Inferior parietal cortex (tissue), 1 donor: Measurements from ENCODE around the gene NPNT.
"Not testable (repeated sequence)": the region's sequence is repeated elsewhere in the genome, so short reads cannot be mapped to it uniquely, and the experiment has no call there.

ENCODE experiments used
- DNase-seq: peaks from one replicate; pipeline ENCODE4 v3.0.0-alpha.2; 2016; ENCODE audit errors: extremely low spot score

Gene NPNT

GRCh38 chr4:105894660-105895582, at the start of gene NPNT:
Gene NPNT (plus strand): TSS chr4:105895471. CDS start chr4:105895653, 182 bp downstream.
- no peak for DNase-seq

GRCh38 chr4:105845559-105845958, 49.7 kb upstream of the NPNT start:
- no peak for DNase-seq

DNA sequence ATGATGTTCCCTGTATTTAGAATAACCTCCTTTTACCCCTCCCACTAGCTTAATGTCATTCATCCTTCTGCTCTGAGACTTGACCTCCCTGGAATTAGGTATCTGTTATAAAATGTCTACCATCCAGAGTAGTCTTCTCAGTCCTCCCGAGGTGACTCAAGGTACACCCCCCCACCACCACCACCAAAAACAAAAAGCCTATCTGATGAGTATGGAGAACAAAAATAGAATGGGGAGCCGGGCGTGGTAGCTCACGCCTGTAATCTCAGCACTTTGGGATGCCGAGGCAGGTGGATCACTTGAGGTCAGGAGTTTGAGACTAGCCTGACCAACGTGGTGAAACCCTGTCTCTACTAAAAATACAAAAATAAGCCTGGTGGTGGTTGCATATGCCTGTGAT, 46.9 kb upstream of the NPNT start:
- DNase-seq: not testable (repeated sequence)

DNA sequence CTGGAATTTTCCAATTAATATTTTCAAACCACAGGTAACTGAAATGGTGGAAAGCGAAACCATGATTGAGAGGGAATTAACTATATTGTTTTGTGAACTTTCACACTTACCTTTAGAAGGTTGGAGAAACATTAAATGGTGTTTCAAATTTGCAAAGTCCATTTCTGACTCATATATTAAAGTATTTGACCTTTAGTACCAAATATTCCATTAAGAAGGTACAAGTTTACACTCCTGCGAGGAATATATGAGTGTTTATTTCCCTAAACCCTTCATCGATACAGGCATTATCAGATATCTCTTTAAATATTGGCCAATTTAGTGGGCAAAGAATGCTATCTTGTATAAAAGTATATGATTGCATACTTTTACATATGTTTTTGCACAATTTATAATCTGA, 44.1 kb upstream of the NPNT start:
- no peak for DNase-seq

GRCh38 chr4:105852230-105852629, 43.0 kb upstream of the NPNT start:
- DNase-seq: not testable (repeated sequence)

DNA sequence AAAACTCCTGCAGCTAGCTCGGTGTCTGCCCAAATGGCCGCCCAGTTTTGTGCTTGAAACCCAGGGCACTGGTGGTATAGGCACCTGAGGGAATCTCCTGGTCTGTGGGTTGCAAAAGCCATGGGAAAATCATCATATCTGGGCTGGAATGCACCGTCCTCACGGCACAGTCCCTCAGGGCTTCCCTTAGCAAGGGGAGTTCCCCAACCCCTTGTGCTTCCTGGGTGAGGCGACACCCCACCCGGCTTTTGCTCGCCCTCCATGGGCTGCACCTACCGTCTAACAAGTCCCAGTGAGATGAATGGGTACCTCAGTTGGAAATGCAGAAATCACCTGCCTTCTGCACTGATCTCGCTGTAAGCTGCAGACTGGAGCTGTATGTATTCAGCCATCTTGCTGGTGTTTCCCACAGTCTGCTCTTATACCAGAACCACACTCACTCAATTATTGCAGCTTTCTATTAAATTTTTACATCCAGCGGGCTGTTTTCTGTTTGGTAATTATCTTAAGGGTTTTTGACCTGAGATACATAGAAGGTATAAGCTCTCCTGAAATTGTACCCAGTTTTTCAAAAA, 36.7 kb upstream of the NPNT start:
- no peak for DNase-seq

DNA sequence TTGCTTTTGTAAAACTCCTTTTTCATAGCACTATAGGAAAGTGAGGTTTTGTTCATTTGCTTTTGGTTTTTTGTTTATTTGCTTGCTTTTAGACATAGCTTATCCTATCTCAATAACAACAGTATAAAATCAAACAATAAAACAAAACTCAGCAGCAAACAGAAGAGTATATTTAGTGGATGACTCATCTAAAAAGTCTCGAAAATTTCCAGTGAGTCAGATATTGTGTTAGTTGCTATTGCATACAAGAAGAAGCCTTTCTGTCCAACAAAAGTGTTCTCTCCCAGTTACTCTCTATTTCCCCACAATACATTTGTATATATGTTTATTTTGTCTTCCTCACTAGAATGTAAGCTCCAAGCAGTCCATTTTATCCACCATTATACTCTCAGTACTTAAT, 36.0 kb upstream of the NPNT start:
- DNase-seq: no peak

- no peak for DNase-seq
These were observed 24.3 kb upstream of the NPNT start for GRCh38 chr4:105870963-105871362.

- no peak for DNase-seq
These were observed 23.3 kb upstream of the NPNT start for GRCh38 chr4:105871997-105872396.

DNA sequence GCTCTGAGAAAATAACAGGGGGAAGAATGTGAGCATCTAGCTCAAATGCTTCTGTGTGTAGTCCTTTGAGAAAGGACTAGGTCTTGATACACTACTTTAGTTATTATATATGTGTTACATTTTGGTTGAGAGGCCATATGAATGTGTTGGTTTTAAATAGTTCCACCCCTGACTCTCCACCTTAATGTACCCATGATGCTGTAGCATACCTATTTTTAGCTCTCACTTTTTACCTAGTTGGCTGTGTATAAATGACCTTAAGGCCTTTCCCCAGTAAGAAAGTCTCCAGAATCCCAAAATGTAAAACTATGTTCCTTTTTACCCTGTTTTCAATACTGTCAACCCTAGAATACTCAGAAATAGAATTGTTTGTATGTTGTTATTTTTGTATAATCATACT, 20.0 kb upstream of the NPNT start:
- no peak for DNase-seq

- DNase-seq: no peak
These were observed 16.6 kb upstream of the NPNT start for GRCh38 chr4:105878668-105879067.

DNA sequence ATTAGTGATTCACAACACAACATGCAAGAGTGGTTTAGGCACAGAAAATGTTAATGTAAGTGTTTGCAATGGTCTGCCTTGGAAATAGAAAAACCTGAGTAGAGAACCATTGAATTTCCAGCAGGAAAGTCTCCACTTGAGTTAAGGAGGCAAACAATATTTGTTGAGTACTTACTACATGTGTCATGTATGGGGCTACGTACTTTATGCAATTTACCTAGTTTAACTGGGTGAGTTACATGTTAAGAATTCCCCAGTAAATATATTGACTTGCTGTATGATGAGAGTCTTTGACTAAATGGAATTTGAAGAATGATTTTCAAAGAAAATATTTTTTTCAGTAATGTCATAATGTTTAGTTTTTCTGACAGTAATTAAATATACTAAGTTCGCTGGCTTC, 7.8 kb upstream of the NPNT start:
- no peak for DNase-seq

GRCh38 chr4:105895583-105896460, 551 bp downstream of the NPNT start:
- no peak for DNase-seq

DNA sequence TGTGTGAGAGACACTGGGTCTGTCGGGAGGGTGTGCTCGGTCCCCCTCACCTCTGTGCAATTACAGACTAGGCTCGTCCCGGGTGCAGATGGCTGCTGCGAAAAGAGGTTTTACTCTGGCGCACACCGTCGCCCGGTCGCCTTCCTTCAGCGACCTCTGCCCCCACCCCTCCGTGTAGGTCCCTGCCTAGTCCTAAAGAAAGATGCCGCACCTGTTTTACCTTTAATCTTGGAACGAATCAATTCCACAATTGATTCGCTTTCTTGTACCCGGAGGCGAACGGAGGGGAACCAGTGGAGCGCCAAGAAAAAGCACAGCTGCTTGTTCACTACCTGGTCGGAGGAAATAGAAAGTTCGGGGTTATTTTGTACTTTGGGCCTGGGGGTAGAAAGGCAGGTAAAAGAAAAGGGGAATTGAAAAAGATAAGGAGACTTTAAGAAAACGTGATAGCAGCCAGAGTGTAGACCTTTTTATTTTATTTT, 1.2 kb downstream of the NPNT start:
- DNase-seq: no peak

DNA sequence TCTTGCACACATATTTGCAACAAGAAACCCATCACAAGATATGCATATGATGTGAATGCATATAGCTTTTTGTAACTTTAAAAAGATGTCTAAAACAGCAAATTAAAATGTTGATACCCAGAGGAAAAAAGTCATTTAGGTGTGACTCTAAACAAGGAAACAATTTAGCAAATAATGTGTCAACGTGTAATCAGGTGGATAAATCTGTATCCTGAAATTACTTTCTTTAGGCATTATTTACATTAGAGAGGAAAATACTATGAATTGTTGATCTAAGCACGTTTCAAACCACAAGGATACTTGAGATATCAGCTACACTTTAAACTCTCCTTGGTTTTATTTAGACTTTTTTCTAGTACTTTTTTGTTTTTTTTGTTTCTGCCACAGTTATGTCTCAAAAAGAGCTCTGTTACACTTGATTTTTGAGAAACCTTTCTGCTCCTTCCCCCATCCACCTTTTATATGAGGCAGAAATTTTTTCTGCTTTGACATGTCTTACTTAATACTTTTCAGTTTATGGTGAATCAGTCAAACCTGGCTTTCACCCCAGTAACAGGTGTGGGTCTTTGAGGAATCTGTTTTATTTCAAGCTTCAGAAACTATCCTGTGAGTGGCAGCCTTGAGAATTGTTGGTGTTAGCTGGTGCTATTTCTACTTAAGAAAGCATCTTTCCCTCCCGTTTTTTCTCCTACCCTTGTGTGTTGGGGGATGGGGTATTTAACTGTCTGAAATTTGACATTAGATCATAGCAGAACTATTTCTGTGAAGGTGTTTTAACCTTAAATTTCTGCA, 1.9 kb downstream of the NPNT start:
- no peak for DNase-seq

GRCh38 chr4:105900541-105900940, 5.3 kb downstream of the NPNT start:
- DNase-seq: no peak

DNA sequence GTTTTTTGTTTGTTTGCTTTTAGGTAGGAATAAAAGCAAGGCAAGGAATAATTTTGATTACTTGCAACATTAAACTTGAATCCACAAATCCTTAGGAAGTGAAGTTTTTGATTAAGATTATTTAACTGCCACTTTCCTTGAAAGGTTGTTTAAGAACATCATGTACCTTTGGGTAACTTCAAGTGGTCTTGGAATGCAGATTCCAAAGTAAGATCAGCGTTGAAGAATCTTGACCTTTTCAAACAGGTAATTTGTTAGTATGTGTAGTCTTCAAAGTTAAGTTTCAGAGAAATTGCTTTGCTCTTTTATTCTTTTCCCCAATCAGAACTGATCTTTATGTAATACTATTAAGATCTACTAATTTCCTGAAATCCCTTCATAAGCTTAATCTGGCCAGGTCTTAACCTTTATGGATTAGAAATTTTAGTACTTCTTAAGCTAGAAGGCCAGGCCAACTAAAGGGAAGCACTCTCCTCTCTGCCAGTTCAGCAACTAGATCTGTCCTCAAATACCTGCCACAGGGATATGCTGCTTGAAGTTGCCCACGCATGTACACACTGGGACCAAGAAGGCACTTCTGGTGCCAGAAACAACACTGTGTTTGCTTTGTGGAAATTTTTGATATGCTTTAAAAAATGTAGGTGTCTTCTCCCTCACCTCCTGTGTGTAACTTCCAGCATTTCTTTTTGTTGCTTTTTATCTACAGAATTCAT, 7.4 kb downstream of the NPNT start:
- no peak for DNase-seq

DNA sequence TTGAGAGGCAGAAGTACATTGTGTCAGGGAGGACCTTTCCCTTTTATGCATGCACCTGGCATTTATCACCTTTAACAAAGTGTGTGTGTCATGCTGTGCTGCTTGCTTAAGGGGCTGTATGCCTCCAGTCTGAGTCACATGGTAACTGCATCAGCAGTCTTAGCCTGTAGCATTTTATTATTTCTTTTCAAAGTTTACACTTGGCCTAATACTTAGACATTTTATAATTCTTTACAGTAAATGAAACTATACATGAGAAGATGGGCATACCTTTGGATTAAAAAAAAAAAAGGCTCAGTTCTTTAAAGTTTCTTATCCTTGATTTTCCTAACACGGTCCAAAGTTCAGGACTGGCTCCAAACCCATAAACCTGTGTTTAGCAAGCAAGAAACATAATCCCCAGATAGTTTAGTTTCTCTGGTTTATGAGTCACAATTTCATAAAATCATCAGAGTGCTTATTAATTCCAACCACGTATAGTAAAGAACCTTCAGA, 14.6 kb downstream of the NPNT start:
- no peak for DNase-seq

DNA sequence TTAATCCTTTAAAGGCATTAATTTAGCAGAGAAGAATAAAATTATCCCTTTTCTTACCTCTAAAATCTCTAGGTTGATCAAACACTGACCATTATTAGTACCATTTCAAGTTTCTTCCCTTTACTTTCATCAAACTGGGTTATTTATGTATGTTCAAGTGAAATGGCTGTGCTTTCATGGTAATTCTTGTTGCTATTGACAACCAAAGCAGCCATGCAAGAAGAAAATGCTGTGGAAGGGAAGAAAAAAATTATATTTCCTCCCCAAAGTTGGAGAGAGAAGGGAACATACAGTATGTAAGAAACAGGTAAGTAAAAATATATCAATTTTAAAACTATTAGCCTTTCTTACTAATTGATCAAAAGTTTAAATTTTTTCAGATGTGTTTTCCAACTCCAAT, 16.2 kb downstream of the NPNT start:
- no peak for DNase-seq

DNA sequence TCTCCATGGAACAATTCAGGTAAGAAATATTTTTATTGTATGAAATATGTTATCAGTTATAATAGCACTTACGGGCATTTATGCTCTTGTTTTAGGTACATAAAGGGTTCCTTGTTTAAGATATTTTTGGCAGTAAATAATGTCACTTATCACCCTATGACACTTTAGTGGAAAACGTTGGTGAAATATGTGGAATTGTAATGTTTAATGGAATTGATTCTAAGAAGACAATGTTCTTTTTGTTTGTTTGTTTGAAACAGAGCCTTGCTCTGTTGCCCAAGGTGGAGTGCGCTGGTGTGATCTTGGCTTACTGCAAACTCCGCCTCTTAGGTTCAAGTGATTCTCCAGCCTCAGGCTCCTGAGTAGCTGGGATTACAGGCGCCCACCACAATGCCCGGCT, 17.4 kb downstream of the NPNT start:
- DNase-seq: no peak
